Measurements from ENCODE around the gene HDAC4.

Gene HDAC4

GRCh38 chr2:239101071-239101470 is 299.7 kb downstream of the HDAC4 start:
- no peak for DNase-seq (ENCODE audit: low read depth)
- TF ChIP-seq, protein P1, sequence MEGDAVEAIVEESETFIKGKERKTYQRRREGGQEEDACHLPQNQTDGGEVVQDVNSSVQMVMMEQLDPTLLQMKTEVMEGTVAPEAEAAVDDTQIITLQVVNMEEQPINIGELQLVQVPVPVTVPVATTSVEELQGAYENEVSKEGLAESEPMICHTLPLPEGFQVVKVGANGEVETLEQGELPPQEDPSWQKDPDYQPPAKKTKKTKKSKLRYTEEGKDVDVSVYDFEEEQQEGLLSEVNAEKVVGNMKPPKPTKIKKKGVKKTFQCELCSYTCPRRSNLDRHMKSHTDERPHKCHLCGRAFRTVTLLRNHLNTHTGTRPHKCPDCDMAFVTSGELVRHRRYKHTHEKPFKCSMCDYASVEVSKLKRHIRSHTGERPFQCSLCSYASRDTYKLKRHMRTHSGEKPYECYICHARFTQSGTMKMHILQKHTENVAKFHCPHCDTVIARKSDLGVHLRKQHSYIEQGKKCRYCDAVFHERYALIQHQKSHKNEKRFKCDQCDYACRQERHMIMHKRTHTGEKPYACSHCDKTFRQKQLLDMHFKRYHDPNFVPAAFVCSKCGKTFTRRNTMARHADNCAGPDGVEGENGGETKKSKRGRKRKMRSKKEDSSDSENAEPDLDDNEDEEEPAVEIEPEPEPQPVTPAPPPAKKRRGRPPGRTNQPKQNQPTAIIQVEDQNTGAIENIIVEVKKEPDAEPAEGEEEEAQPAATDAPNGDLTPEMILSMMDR (IDR thresholded peaks at IDR 0.05; ENCODE audit: control insufficient read depth, insufficient read depth, low read depth, low read length, missing control alignments), result no peak
- no peak overlapping the region for H3K4me3 ChIP-seq (ENCODE audit: control insufficient read depth, low read depth, low read length)

GRCh38 chr2:239099474-239099873 is 301.3 kb downstream of the HDAC4 start:
- no peak for DNase-seq (ENCODE audit: low read depth)
- TF ChIP-seq, protein P1 (IDR thresholded peaks at IDR 0.05; ENCODE audit: control insufficient read depth, insufficient read depth, low read depth, low read length, missing control alignments), result no peak
- no peak overlapping the region for H3K4me3 ChIP-seq (ENCODE audit: control insufficient read depth, low read depth, low read length)

DNA sequence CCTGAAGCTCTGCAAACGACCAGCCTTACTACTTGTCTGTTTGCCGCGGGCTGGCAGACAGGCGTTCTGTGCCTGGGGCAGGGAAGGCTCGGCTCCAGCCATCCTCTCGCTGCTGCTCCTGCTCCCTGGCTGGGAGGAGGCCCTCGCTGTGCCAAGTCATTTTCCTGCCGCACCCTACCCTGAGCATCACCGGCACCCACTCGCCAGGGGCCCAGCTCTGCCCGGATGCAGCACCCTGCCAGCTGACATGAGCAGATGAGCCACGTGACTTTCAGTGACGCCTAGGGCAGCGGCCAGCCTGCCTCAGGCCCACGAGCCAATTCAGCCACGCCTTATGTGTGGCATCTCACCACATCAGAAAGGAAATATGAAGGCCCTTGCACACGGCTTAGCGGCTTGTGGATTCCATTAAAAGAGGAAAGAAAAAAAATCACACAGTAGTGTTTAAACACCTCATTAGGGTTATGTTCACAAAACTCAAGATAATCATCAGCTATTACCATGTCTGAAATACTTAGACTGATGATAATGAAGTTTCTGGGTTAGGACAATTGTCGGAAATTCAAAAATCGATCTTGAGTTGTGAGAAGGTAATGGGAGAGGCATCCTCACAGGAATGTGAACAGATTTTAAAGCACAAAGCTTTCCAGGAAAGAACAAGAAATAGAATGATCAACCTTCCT is 302.4 kb downstream of the HDAC4 start:
- no peak overlapping the region for H3K4me3 ChIP-seq (ENCODE audit: control insufficient read depth, low read depth, low read length)
- TF ChIP-seq, protein P1 (IDR thresholded peaks at IDR 0.05; ENCODE audit: control insufficient read depth, insufficient read depth, low read depth, low read length, missing control alignments), result no peak
- no peak for DNase-seq (ENCODE audit: low read depth)

GRCh38 chr2:239097428-239097696 is 303.5 kb downstream of the HDAC4 start:
- H3K4me3 ChIP-seq (ENCODE audit: control insufficient read depth, low read depth, low read length), result no peak overlapping the region
- TF ChIP-seq, protein P1 (IDR thresholded peaks at IDR 0.05; ENCODE audit: control insufficient read depth, insufficient read depth, low read depth, low read length, missing control alignments), result no peak
- DNase-seq (ENCODE audit: low read depth), result no peak

- H3K4me3 ChIP-seq (ENCODE audit: control insufficient read depth, low read depth, low read length), result no peak overlapping the region
- TF ChIP-seq, protein P1 (IDR thresholded peaks at IDR 0.05; ENCODE audit: control insufficient read depth, insufficient read depth, low read depth, low read length, missing control alignments), result no peak
- no peak for DNase-seq (ENCODE audit: low read depth)
Observed at GRCh38 chr2:239096676-239097427, 304.0 kb downstream of the HDAC4 start.

- DNase-seq (ENCODE audit: low read depth), result no peak
- no peak overlapping the region for H3K4me3 ChIP-seq (ENCODE audit: control insufficient read depth, low read depth, low read length)
- TF ChIP-seq, protein P1 (IDR thresholded peaks at IDR 0.05; ENCODE audit: control insufficient read depth, insufficient read depth, low read depth, low read length, missing control alignments), result no peak
Observed at GRCh38 chr2:239095460-239096081, 305.2 kb downstream of the HDAC4 start.

Data from AG09309 (cell line).